Measurements from ENCODE around the gene RNF141.

Gene RNF141

GRCh38 chr11:10561043-10561818 lies 20.2 kb upstream of the RNF141 start:
- no peak for DNase-seq (ENCODE audit: low read depth)

GRCh38 chr11:10558288-10558687 lies 17.3 kb upstream of the RNF141 start:
- DNase-seq (ENCODE audit: low read depth), result no peak

GRCh38 chr11:10556590-10556989 lies 15.6 kb upstream of the RNF141 start:
- no peak for DNase-seq (ENCODE audit: low read depth)

- no peak for DNase-seq (ENCODE audit: low read depth)
Observed at GRCh38 chr11:10551845-10552352, 10.9 kb upstream of the RNF141 start.

- DNase-seq (ENCODE audit: low read depth), result no peak
Observed at GRCh38 chr11:10551290-10551592, 10.3 kb upstream of the RNF141 start.

GRCh38 chr11:10550503-10551289 lies 9.7 kb upstream of the RNF141 start:
- no peak for DNase-seq (ENCODE audit: low read depth)

- no peak for DNase-seq (ENCODE audit: low read depth)
Observed at GRCh38 chr11:10544491-10545465, 3.8 kb upstream of the RNF141 start.

- no peak for DNase-seq (ENCODE audit: low read depth)
Observed at GRCh38 chr11:10543782-10544181, 2.8 kb upstream of the RNF141 start.

- no peak for DNase-seq (ENCODE audit: low read depth)
Observed at GRCh38 chr11:10542776-10543175, 1.8 kb upstream of the RNF141 start.

GRCh38 chr11:10541561-10541930 lies 559 bp upstream of the RNF141 start:
- no peak for DNase-seq (ENCODE audit: low read depth)

- no peak for DNase-seq (ENCODE audit: low read depth)
Observed at GRCh38 chr11:10540546-10540914, 457 bp downstream of the RNF141 start.

- DNase-seq (ENCODE audit: low read depth), result no peak
Observed at GRCh38 chr11:10539339-10539738, 1.6 kb downstream of the RNF141 start.

- DNase-seq (ENCODE audit: low read depth), result no peak
Observed at GRCh38 chr11:10538924-10539323, 2.1 kb downstream of the RNF141 start.

- no peak for DNase-seq (ENCODE audit: low read depth)
Observed at GRCh38 chr11:10537600-10537999, 3.4 kb downstream of the RNF141 start.

GRCh38 chr11:10534316-10534715 lies 6.7 kb downstream of the RNF141 start:
- DNase-seq (ENCODE audit: low read depth), result no peak

GRCh38 chr11:10533323-10533722 lies 7.7 kb downstream of the RNF141 start:
- no peak for DNase-seq (ENCODE audit: low read depth)

GRCh38 chr11:10532526-10532925 lies 8.5 kb downstream of the RNF141 start:
- DNase-seq (ENCODE audit: low read depth), result no peak

GRCh38 chr11:10529279-10529678 lies 11.7 kb downstream of the RNF141 start:
- no peak for DNase-seq (ENCODE audit: low read depth)

GRCh38 chr11:10528121-10528520 lies 12.9 kb downstream of the RNF141 start:
- no peak for DNase-seq (ENCODE audit: low read depth)

GRCh38 chr11:10526974-10527918 lies 13.7 kb downstream of the RNF141 start:
- DNase-seq (ENCODE audit: low read depth), result no peak

GRCh38 chr11:10524471-10524870 lies 16.5 kb downstream of the RNF141 start:
- no peak for DNase-seq (ENCODE audit: low read depth)
